HepG2 (cell line): Measurements from ENCODE around the gene PAQR7. TPM values are rescaled to one million over a fixed set of nuclear protein-coding genes. Genes with fewer than 3 reads are reported as not detected.

ENCODE experiments used
- ARID5B ChIP-seq: IDR thresholded peaks from 2 replicates; pipeline ENCODE4 v1.4.0; 2020; ENCODE audit warnings: mild to moderate bottlenecking, missing genetic modification reagents
- CHD4 ChIP-seq: fragments of 200-600 bp; sonication (generic); IDR thresholded peaks from 2 replicates; pipeline ENCODE4 v1.7.0; 2017; ENCODE audit warnings: mild to moderate bottlenecking, low read length, borderline replicate concordance
- EP300 ChIP-seq, 3 experiments: sonication (generic) in 1 of 3; formaldehyde crosslinking in 1 of 3; IDR thresholded peaks; 2 replicates each; pipeline versions ENCODE4 v1.5.1 to v1.6.1; 2011 to 2020; ENCODE audit warnings: low read depth in 2 of 3, low read length in 2 of 3, borderline replicate concordance in 1 of 3, improper control_type of control experiment in 1 of 3, mild to moderate bottlenecking in 1 of 3, missing genetic modification reagents in 1 of 3, moderate library complexity in 1 of 3
- HMGA1 ChIP-seq: sonication (generic); formaldehyde crosslinking; conservative IDR thresholded peaks from 2 replicates; pipeline ENCODE4 v1.4.0; 2020; ENCODE audit warnings: missing genetic modification reagents
- KIAA2018 ChIP-seq: sonication (generic); formaldehyde crosslinking; IDR thresholded peaks from 2 replicates; pipeline ENCODE4 v1.5.0; 2020; ENCODE audit warnings: mild to moderate bottlenecking, missing genetic modification reagents, borderline replicate concordance
- SP140L ChIP-seq: sonication (generic); formaldehyde crosslinking; IDR thresholded peaks from 2 replicates; pipeline ENCODE4 v1.4.0; 2020; ENCODE audit warnings: missing genetic modification reagents, borderline replicate concordance
- STAT6 ChIP-seq: sonication (generic); formaldehyde crosslinking; IDR thresholded peaks from 2 replicates; pipeline ENCODE4 v1.4.0; 2020; ENCODE audit warnings: missing genetic modification reagents, mild to moderate bottlenecking, borderline replicate concordance
- TAF1 ChIP-seq: sonication (generic); formaldehyde crosslinking; IDR thresholded peaks from 2 replicates; pipeline ENCODE4 v1.4.0; 2020; ENCODE audit warnings: missing genetic modification reagents
- ZEB1 ChIP-seq: IDR thresholded peaks from 2 replicates; pipeline ENCODE4 v1.6.1; 2012; ENCODE audit warnings: mild to moderate bottlenecking, low read depth, inconsistent platforms; ENCODE audit not compliant: insufficient replicate concordance
- ZNF207 ChIP-seq: fragments of 450-650 bp; IDR thresholded peaks from 2 replicates; pipeline ENCODE4 v1.6.1; 2016; ENCODE audit warnings: antibody characterized with exemption, borderline replicate concordance
- ZSCAN29 ChIP-seq: sonication (generic); formaldehyde crosslinking; conservative IDR thresholded peaks from 2 replicates; pipeline ENCODE4 v1.4.0; 2020; ENCODE audit warnings: mild to moderate bottlenecking, missing genetic modification reagents
- polyA plus RNA-seq, 8 experiments: library from polyadenylated mRNA; depleted of rRNA in 3 of 8; stranded (reverse) in 7 of 8; unstranded in 1 of 8; fragments of >200 nt; fragmentation: Illumina TruSeq in 4 of 8; extraction: Trizol in 4 of 8; gene quantifications; 2 replicates each; pipeline versions ENCODE4 v1.2.1 to v1.2.3, GENCODE V29; 2011 to 2016; ENCODE audit warnings: low read depth in 4 of 8, missing spikeins in 1 of 8, mixed read lengths in 1 of 8; ENCODE audit not compliant: insufficient read depth in 1 of 8
- total RNA-seq, 5 experiments: library from RNA; depleted of rRNA; stranded (reverse); fragments of >200 nt; fragmentation: Illumina TruSeq; extraction: Trizol; gene quantifications; 2 replicates each; pipeline ENCODE4 v1.2.3, GENCODE V29; 2016; ENCODE audit warnings: low read depth in 1 of 5

Gene PAQR7
- total and polyA plus RNA-seq, 2 of the 13 experiments (the other 11 are each of a cell fraction or from before 2014, with no cell fraction given): 13.2 to 16.6 TPM

- TF ChIP-seq ZSCAN29 (CRISPR knock-in tag) (no peak), KIAA2018 (CRISPR knock-in tag) (no peak), TAF1 (no peak), CHD4 (peak; percentile 77; the same call in 1 of the 2 replicates), ZEB1 (no peak), ZNF207 (no peak), ARID5B (CRISPR knock-in tag) (peak; percentile 48), HMGA1 (CRISPR knock-in tag) (no peak), STAT6 (CRISPR knock-in tag) (no peak), EP300 (IDR thresholded peaks at IDR 0.05; ENCODE audit: low read depth in 2 of 2, low read length in 2 of 2) (no peak), EP300 (CRISPR knock-in tag; IDR thresholded peaks at IDR 0.05; ENCODE audit: borderline replicate concordance) (no peak), SP140L (no peak)
Measured at GRCh38 chr1:25867210-25867991, 8.1 kb downstream of the PAQR7 start (continued).
